ENCODE results near the gene CNTNAP2. TPM values are rescaled to one million over a fixed set of nuclear protein-coding genes. Genes with fewer than 3 reads are reported as not detected.

Gene CNTNAP2
- total RNA-seq, 1 donor from 2014 or later, result 0.59 TPM

- no peak for TF ChIP-seq CTCF (IDR thresholded peaks at IDR 0.05)
- H3K4me1 ChIP-seq, result no peaks in the 10 kb centered on the region
- ATAC-seq, result no peak
- no peak for DNase-seq
- H3K9me3 ChIP-seq, result no peaks in the 10 kb centered on the region
- H3K27me3 ChIP-seq (ENCODE audit: low read depth), result peaks cover 16% of the 10 kb centered on the region
- no peaks in the 10 kb centered on the region for H3K36me3 ChIP-seq
- intact Hi-C loops (cut with DNase I), result no loop called here
- H3K4me3 ChIP-seq, result no peak overlapping the region
- no peak overlapping the region for H3K27ac ChIP-seq
Measured at GRCh38 chr7:148332191-148333186, 2215.9 kb downstream of the CNTNAP2 start.

GRCh38 chr7:148334441-148334956 lies 2217.9 kb downstream of the CNTNAP2 start:
- intact Hi-C loops (cut with DNase I), result no loop called here
- no peak overlapping the region for H3K27ac ChIP-seq
- H3K27me3 ChIP-seq (ENCODE audit: low read depth), result peaks cover 36% of the 10 kb centered on the region
- H3K4me1 ChIP-seq, result no peaks in the 10 kb centered on the region
- no peak for TF ChIP-seq CTCF (IDR thresholded peaks at IDR 0.05)
- H3K4me3 ChIP-seq, result no peak overlapping the region
- DNase-seq (no peak), ATAC-seq (no peak)
- H3K36me3 ChIP-seq, result no peaks in the 10 kb centered on the region
- H3K9me3 ChIP-seq, result no peaks in the 10 kb centered on the region

- intact Hi-C loops (cut with DNase I), result no loop called here
- Histone ChIP-seq H3K36me3 (no peaks in the 10 kb centered on the region), H3K27ac (no peak overlapping the region), H3K9me3 (no peaks in the 10 kb centered on the region), H3K27me3 (ENCODE audit: low read depth) (peaks cover 39% of the 10 kb centered on the region), H3K4me1 (no peaks in the 10 kb centered on the region), H3K4me3 (no peak overlapping the region)
- ATAC-seq, result no peak
- no peak for DNase-seq
- TF ChIP-seq CTCF (IDR thresholded peaks at IDR 0.05), result no peak
Measured at GRCh38 chr7:148334959-148335577, 2218.5 kb downstream of the CNTNAP2 start.

- intact Hi-C loops (cut with DNase I), result no loop called here
- H3K27ac ChIP-seq, result no peak overlapping the region
Measured at GRCh38 chr7:148335790-148336189, 2219.2 kb downstream of the CNTNAP2 start.

More at GRCh38 chr7:148335790-148336189, 2219.2 kb downstream of the CNTNAP2 start:
- Histone ChIP-seq H3K4me3 (no peak overlapping the region), H3K27me3 (ENCODE audit: low read depth) (peaks cover 46% of the 10 kb centered on the region), H3K4me1 (no peaks in the 10 kb centered on the region), H3K36me3 (no peaks in the 10 kb centered on the region), H3K9me3 (no peaks in the 10 kb centered on the region)
- TF ChIP-seq CTCF (IDR thresholded peaks at IDR 0.05), result no peak
- DNase-seq (no peak), ATAC-seq (no peak)

All from lower lobe of right lung (tissue), 2 donors.